ENCODE results near the gene MBNL2.

The MBNL2 gene

GRCh38 chr13:97311956-97312355, 89.8 kb downstream of the MBNL2 start:
- TF ChIP-seq EGR1 (IDR thresholded peaks at IDR 0.05), result no peak
- TF ChIP-seq EP300 (IDR thresholded peaks at IDR 0.05; ENCODE audit: borderline replicate concordance), result no peak
- TF ChIP-seq YY1 (IDR thresholded peaks at IDR 0.05; ENCODE audit: low read depth), result no peak
- no peak for TF ChIP-seq FOXM1 (IDR thresholded peaks at IDR 0.05; ENCODE audit: borderline replicate concordance, low read depth)
- no peak for TF ChIP-seq ZBTB7A (IDR thresholded peaks at IDR 0.05; ENCODE audit: low read depth)
- TF ChIP-seq RAD21 (IDR thresholded peaks at IDR 0.05; ENCODE audit: low read depth), result no peak
- no peak for TF ChIP-seq NFIC (IDR thresholded peaks at IDR 0.05)
- no peak for TF ChIP-seq USF1 (IDR thresholded peaks at IDR 0.05)
- no peak for TF ChIP-seq TAF1 (IDR thresholded peaks at IDR 0.05; ENCODE audit: low read depth)
- TF ChIP-seq REST (IDR thresholded peaks at IDR 0.05; ENCODE audit: low read depth), result no peak
- TF ChIP-seq TCF12 (IDR thresholded peaks at IDR 0.05; ENCODE audit: low read depth), result no peak
- TF ChIP-seq CEBPB (IDR thresholded peaks at IDR 0.05), result no peak
- no peak for TF ChIP-seq CREB1 (IDR thresholded peaks at IDR 0.05; ENCODE audit: low read depth)
- TF ChIP-seq TEAD4 (IDR thresholded peaks at IDR 0.05), result no peak
- no peak for TF ChIP-seq MAX (IDR thresholded peaks at IDR 0.05)

GRCh38 chr13:97313551-97314260, 91.6 kb downstream of the MBNL2 start:
- no peak for TF ChIP-seq USF1 (IDR thresholded peaks at IDR 0.05)
- no peak for TF ChIP-seq CREB1 (IDR thresholded peaks at IDR 0.05; ENCODE audit: low read depth)
- no peak for TF ChIP-seq TEAD4 (IDR thresholded peaks at IDR 0.05)
- no peak for TF ChIP-seq MAX (IDR thresholded peaks at IDR 0.05)
- no peak for TF ChIP-seq EGR1 (IDR thresholded peaks at IDR 0.05)
- TF ChIP-seq RAD21 (IDR thresholded peaks at IDR 0.05; ENCODE audit: low read depth), result no peak
- TF ChIP-seq FOXM1 (IDR thresholded peaks at IDR 0.05; ENCODE audit: borderline replicate concordance, low read depth), result no peak

- TF ChIP-seq MAX (IDR thresholded peaks at IDR 0.05) (no peak), NFIC (IDR thresholded peaks at IDR 0.05) (no peak), RAD21 (IDR thresholded peaks at IDR 0.05; ENCODE audit: low read depth) (no peak), TCF12 (IDR thresholded peaks at IDR 0.05; ENCODE audit: low read depth) (no peak), YY1 (IDR thresholded peaks at IDR 0.05; ENCODE audit: low read depth) (no peak), TAF1 (IDR thresholded peaks at IDR 0.05; ENCODE audit: low read depth) (no peak), EGR1 (IDR thresholded peaks at IDR 0.05) (no peak), USF1 (IDR thresholded peaks at IDR 0.05) (no peak), EP300 (IDR thresholded peaks at IDR 0.05; ENCODE audit: borderline replicate concordance) (no peak), CREB1 (IDR thresholded peaks at IDR 0.05; ENCODE audit: low read depth) (no peak), CEBPB (IDR thresholded peaks at IDR 0.05) (no peak)
These were observed 94.3 kb downstream of the MBNL2 start for GRCh38 chr13:97316390-97316789.

- TF ChIP-seq FOXM1 (IDR thresholded peaks at IDR 0.05; ENCODE audit: borderline replicate concordance, low read depth) (no peak), EGR1 (IDR thresholded peaks at IDR 0.05) (no peak), NFIC (IDR thresholded peaks at IDR 0.05) (no peak), ZBTB7A (IDR thresholded peaks at IDR 0.05; ENCODE audit: low read depth) (no peak), MAX (IDR thresholded peaks at IDR 0.05) (no peak), CEBPB (IDR thresholded peaks at IDR 0.05) (no peak), TCF12 (IDR thresholded peaks at IDR 0.05; ENCODE audit: low read depth) (no peak), REST (IDR thresholded peaks at IDR 0.05; ENCODE audit: low read depth) (no peak), YY1 (IDR thresholded peaks at IDR 0.05; ENCODE audit: low read depth) (no peak), EP300 (IDR thresholded peaks at IDR 0.05; ENCODE audit: borderline replicate concordance) (no peak), TEAD4 (IDR thresholded peaks at IDR 0.05) (no peak)
These were observed 95.8 kb downstream of the MBNL2 start for GRCh38 chr13:97317933-97318332.

- TF ChIP-seq YY1 (IDR thresholded peaks at IDR 0.05; ENCODE audit: low read depth), result no peak
- no peak for TF ChIP-seq TEAD4 (IDR thresholded peaks at IDR 0.05)
- no peak for TF ChIP-seq TCF12 (IDR thresholded peaks at IDR 0.05; ENCODE audit: low read depth)
- TF ChIP-seq EP300 (IDR thresholded peaks at IDR 0.05; ENCODE audit: borderline replicate concordance), result no peak
- no peak for TF ChIP-seq USF1 (IDR thresholded peaks at IDR 0.05)
- TF ChIP-seq ZBTB7A (IDR thresholded peaks at IDR 0.05; ENCODE audit: low read depth), result no peak
- TF ChIP-seq RAD21 (IDR thresholded peaks at IDR 0.05; ENCODE audit: low read depth), result no peak
- TF ChIP-seq MAX (IDR thresholded peaks at IDR 0.05), result no peak
- TF ChIP-seq CEBPB (IDR thresholded peaks at IDR 0.05), result no peak
- no peak for TF ChIP-seq EGR1 (IDR thresholded peaks at IDR 0.05)
- no peak for TF ChIP-seq NFIC (IDR thresholded peaks at IDR 0.05)
- TF ChIP-seq REST (IDR thresholded peaks at IDR 0.05; ENCODE audit: low read depth), result no peak
- TF ChIP-seq FOXM1 (IDR thresholded peaks at IDR 0.05; ENCODE audit: borderline replicate concordance, low read depth), result no peak
- TF ChIP-seq TAF1 (IDR thresholded peaks at IDR 0.05; ENCODE audit: low read depth), result no peak
- TF ChIP-seq CREB1 (IDR thresholded peaks at IDR 0.05; ENCODE audit: low read depth), result no peak
These were observed 96.4 kb downstream of the MBNL2 start for GRCh38 chr13:97318532-97318931.
